HFFc6 (cell line): ENCODE measurements around the gene RASA3. TPM values are rescaled to one million over a fixed set of nuclear protein-coding genes. Genes with fewer than 3 reads are reported as not detected.

Source experiments
- DNase-seq: peaks from one replicate; pipeline ENCODE4 v3.0.0-alpha.2; 2018
- H3K27ac Mint-ChIP-seq: 2 replicates; pipeline ENCODE4 v1.8.0; 2020; ENCODE audit warnings: mild to moderate bottlenecking, mixed read lengths
- H3K27me3 Mint-ChIP-seq: 2 replicates; pipeline ENCODE4 v1.8.0; 2021; ENCODE audit warnings: mild to moderate bottlenecking, moderate library complexity, mixed read lengths; ENCODE audit not compliant: insufficient read depth
- H3K36me3 Mint-ChIP-seq: 2 replicates; pipeline ENCODE4 v1.8.0; 2021; ENCODE audit warnings: low read depth, mixed read lengths
- H3K4me1 Mint-ChIP-seq: 2 replicates; pipeline ENCODE4 v1.8.0; 2020; ENCODE audit warnings: low read depth, mixed read lengths
- H3K4me3 Mint-ChIP-seq: 2 replicates; pipeline ENCODE4 v1.8.0; 2020; ENCODE audit warnings: mild to moderate bottlenecking, moderate library complexity, mixed read lengths
- H3K9me3 Mint-ChIP-seq: 2 replicates; pipeline ENCODE4 v1.8.0; 2020; ENCODE audit warnings: mild to moderate bottlenecking, mixed read lengths
- total RNA-seq, 6 experiments: library from RNA; stranded (reverse); fragmentation: NEBNext Ultra II Directional; extraction: Animal tissue kit (Norgen Biotek cat#: 25700); gene quantifications; 2 replicates in 1 of 6; 3 replicates in 5 of 6; pipeline ENCODE4 v1.2.3, GENCODE V29; 2021
- TF ChIP-seq, protein P1 (sequence below): fragments of 200-600 bp; sonication (generic); IDR thresholded peaks from 2 replicates; pipeline ENCODE4 v1.5.0; 2021; ENCODE audit warnings: antibody characterized with exemption, mild to moderate bottlenecking

The RASA3 gene
- total RNA-seq, 6 experiments from 2014 or later, result 31.6 to 37.6 (median 33.1) TPM

DNA sequence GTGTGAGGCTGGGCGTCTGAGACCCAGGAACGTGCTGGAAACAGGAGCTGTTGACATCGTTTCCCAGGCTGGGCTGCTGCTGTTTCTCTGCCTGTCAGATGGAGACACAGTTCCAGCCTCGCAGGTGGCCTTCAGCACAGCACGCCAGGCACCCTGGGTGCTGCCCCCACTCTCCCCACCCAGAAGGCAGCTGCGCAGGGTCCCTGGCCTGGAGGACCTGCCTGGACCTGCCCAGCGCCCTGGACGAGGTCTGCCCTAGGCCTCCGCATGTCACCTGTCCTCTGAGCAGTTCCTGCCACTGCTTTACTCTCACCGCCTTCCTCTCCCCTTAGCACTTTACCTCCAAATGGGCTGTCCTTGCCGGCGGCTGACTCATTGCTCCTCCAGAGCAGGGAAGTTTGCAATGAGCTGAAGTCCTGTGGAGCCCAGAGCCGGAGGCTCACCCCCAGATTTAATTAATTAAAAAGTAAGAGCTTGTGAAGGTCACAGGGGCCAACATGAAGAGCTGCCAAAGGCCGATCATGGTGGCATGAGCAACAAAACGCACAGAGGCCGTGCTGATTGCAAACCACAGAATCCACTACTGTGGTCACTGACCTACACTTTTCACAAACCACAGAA is 190.7 kb downstream of the RASA3 start:
- peaks cover 13% of the 10 kb centered on the region; the same call in 1 of the 2 replicates for H3K4me1 Mint-ChIP-seq
- H3K9me3 Mint-ChIP-seq, result no peaks in the 10 kb centered on the region
- peaks cover 9% of the 10 kb centered on the region; the same call in 1 of the 2 replicates for H3K27me3 Mint-ChIP-seq
- peaks cover 19% of the 10 kb centered on the region for H3K36me3 Mint-ChIP-seq
- H3K4me3 Mint-ChIP-seq, result no peak overlapping the region
- no peak for DNase-seq
- H3K27ac Mint-ChIP-seq, result no peak overlapping the region
- TF ChIP-seq, protein P1, sequence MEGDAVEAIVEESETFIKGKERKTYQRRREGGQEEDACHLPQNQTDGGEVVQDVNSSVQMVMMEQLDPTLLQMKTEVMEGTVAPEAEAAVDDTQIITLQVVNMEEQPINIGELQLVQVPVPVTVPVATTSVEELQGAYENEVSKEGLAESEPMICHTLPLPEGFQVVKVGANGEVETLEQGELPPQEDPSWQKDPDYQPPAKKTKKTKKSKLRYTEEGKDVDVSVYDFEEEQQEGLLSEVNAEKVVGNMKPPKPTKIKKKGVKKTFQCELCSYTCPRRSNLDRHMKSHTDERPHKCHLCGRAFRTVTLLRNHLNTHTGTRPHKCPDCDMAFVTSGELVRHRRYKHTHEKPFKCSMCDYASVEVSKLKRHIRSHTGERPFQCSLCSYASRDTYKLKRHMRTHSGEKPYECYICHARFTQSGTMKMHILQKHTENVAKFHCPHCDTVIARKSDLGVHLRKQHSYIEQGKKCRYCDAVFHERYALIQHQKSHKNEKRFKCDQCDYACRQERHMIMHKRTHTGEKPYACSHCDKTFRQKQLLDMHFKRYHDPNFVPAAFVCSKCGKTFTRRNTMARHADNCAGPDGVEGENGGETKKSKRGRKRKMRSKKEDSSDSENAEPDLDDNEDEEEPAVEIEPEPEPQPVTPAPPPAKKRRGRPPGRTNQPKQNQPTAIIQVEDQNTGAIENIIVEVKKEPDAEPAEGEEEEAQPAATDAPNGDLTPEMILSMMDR, result no peak

DNA sequence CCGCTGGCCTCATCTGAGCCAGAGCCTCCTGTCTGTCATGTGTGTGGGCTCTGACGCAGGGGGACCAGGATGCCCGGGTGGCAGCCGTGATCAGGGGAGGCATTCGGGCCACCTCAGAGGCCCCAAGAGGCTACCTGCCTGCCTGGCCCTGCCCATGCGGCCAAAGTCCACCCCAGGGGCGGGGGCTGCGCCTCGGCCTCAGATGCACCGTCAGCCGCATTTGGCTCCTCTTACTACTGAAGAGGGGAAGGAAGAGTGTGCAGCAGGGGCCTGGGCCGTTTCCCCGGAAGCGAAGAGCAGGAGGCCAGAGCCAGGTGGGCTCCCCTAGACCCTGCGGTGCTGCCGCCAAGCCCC is 192.5 kb downstream of the RASA3 start:
- H3K27me3 Mint-ChIP-seq, result peaks cover 9% of the 10 kb centered on the region; the same call in 1 of the 2 replicates
- peaks cover 13% of the 10 kb centered on the region; the same call in 1 of the 2 replicates for H3K4me1 Mint-ChIP-seq

DNA sequence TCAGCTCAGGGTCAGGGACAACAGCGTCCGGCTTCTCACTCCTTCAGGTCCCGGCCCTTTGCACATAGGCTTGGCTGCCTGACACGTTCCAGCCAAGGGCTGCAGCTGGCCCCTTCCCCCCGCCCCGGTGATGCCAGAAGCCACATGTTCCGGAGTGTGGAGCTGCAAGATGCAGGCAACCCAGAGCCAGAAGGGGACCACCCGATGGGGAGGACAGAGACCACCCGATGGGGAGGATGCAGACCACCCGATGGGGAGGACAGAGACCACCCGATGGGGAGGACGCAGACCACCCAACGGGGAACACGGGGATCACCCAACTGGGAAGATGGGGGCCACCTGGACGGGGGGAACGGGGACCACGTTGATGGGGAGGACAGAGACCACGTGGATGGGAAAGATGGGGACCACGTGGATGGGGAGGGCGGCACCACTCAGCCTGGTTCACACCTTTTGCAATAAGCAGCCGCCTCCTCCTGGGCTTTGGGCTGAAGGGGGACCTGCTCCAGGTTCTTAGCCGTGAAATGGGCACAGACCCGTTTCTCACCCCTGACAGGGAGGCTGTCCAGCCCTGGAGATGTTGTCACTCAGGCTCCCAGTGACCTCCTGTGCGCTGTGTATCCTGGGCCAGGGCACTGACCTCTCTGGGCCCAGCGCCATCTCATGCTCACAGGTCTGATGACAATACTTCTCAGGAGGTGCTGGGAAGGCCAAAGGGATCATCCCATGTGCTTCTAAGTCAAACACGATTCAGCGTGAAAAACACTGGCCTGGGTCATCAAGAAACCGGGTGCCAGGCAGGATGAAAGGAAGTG is 193.1 kb downstream of the RASA3 start:
- H3K4me3 Mint-ChIP-seq, result no peak overlapping the region
- peaks cover 26% of the 10 kb centered on the region for H3K36me3 Mint-ChIP-seq
- peaks cover 13% of the 10 kb centered on the region; the same call in 1 of the 2 replicates for H3K4me1 Mint-ChIP-seq
- no peak overlapping the region for H3K27ac Mint-ChIP-seq
- peaks cover 8% of the 10 kb centered on the region; the same call in 1 of the 2 replicates for H3K27me3 Mint-ChIP-seq
- H3K9me3 Mint-ChIP-seq, result no peaks in the 10 kb centered on the region
- DNase-seq, result no peak
- TF ChIP-seq, protein P1, result no peak

More for the DNA sequence above, 192.5 kb downstream of the RASA3 start:
- TF ChIP-seq, protein P1, result no peak
- DNase-seq, result no peak
- Mint-ChIP-seq H3K27ac (no peak overlapping the region), H3K9me3 (no peaks in the 10 kb centered on the region), H3K4me3 (no peak overlapping the region), H3K36me3 (peaks cover 24% of the 10 kb centered on the region)

DNA sequence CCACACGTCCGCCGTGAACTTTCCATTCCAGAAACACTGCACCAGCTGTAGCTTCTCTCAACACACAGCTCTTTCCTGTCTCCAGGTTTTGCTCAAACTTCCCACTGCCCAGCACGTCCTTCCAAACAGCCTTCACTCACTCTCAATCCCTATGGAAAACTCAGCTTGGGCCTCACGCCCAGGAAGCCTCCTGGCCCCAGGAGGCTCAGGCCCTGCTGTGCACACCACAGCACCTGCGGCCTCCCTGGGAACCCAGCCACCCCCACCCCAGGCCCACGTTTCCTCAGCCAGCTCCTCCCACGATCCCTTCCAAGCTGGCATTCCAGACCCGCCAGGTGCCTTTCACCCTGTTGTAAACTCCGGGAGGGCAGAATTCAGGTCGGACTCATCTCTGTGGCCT is 193.7 kb downstream of the RASA3 start:
- Mint-ChIP-seq H3K36me3 (peaks cover 30% of the 10 kb centered on the region), H3K9me3 (no peaks in the 10 kb centered on the region), H3K27ac (no peak overlapping the region), H3K4me3 (no peak overlapping the region; the same call in 1 of the 2 replicates), H3K27me3 (peaks cover 8% of the 10 kb centered on the region; the same call in 1 of the 2 replicates), H3K4me1 (peaks cover 13% of the 10 kb centered on the region; the same call in 1 of the 2 replicates)
- TF ChIP-seq, protein P1, result no peak
- DNase-seq, result no peak

DNA sequence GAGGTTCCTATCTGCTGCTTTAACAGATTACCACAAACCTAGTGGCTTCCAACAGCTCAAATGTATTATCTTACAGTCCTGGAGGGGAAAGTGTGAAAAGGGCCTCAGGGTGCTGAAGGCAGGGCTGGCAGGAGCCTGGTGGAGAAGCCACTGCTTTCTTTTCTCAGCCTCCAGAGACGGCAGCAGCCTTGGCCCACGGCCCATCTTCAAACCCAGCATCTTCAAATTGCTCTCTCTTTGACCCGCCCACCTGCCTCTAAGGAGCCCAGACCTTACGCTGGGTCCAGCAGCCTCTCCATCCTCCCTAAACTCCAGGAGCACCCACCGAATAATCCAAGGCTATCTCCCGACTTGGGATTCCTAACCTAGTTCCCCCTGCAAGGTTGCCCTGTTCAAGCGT is 194.2 kb downstream of the RASA3 start:
- H3K4me1 Mint-ChIP-seq, result peaks cover 13% of the 10 kb centered on the region; the same call in 1 of the 2 replicates
- H3K4me3 Mint-ChIP-seq, result no peak overlapping the region
- peaks cover 5% of the 10 kb centered on the region; the same call in 1 of the 2 replicates for H3K27me3 Mint-ChIP-seq
- H3K36me3 Mint-ChIP-seq, result peaks cover 29% of the 10 kb centered on the region
- no peaks in the 10 kb centered on the region for H3K9me3 Mint-ChIP-seq
- no peak for DNase-seq
- TF ChIP-seq, protein P1, result no peak
- H3K27ac Mint-ChIP-seq, result no peak overlapping the region
